Naive thymus-derived CD8-positive, alpha-beta T cell (primary cell): Measurements from ENCODE around the gene PNMA6E. TPM values are rescaled to one million over a fixed set of nuclear protein-coding genes. Genes with fewer than 3 reads are reported as not detected.
A peak's percentile ranks its signal among the peaks of the same experiment; 100 is the strongest.
"Not testable (repeated sequence)": the region's sequence is repeated elsewhere in the genome, so short reads cannot be mapped to it uniquely, and the experiment has no call there.

Experiments
- ATAC-seq, 2 donors: fragments of 150-1000 bp; cut with Tn5 transposase in 1 of 2; sonication (Bioruptor Pico), chemical (Tn5 transposase) in 1 of 2; 1 replicate in 1 of 2; 2 replicates in 1 of 2; pipeline ENCODE4 v1.10.0; 2021; ENCODE audit warnings: mild to moderate bottlenecking in 2 of 2, moderate library complexity in 2 of 2
- POLR2A ChIA-PET: fragments of 350-600 bp; sonication (Branson Sonifier 250); formaldehyde crosslinking; loops from one replicate; lab custom pipeline; 2021; ENCODE audit warnings: antibody characterized with exemption; lab: Charles Lee
- DNase-seq, 10 donors: peaks; one replicate each; pipeline versions ENCODE4 v3.0.0 to v3.0.0-alpha.2; 2020 to 2022
- H3K27ac Mint-ChIP-seq, 10 donors: one replicate each; pipeline ENCODE4 v1.8.0; 2020 to 2022; ENCODE audit warnings: mild to moderate bottlenecking in 10 of 10, mixed read lengths in 10 of 10, moderate library complexity in 4 of 10, inconsistent platforms in 1 of 10
- H3K27me3 Mint-ChIP-seq, 5 donors: one replicate each; pipeline ENCODE4 v1.8.0; 2021 to 2022; ENCODE audit warnings: mixed read lengths in 5 of 5
- H3K36me3 Mint-ChIP-seq, 3 donors: one replicate each; pipeline ENCODE4 v1.8.0; 2020 to 2022; ENCODE audit warnings: mixed read lengths in 3 of 3, mild to moderate bottlenecking in 2 of 3, inconsistent platforms in 1 of 3
- H3K4me1 Mint-ChIP-seq, 4 donors: one replicate each; pipeline ENCODE4 v1.8.0; 2021 to 2022; ENCODE audit warnings: mixed read lengths in 4 of 4
- H3K4me3 Mint-ChIP-seq, 10 donors: one replicate each; pipeline ENCODE4 v1.8.0; 2020 to 2022; ENCODE audit warnings: mild to moderate bottlenecking in 10 of 10, mixed read lengths in 10 of 10, moderate library complexity in 6 of 10, inconsistent platforms in 1 of 10
- H3K9me3 Mint-ChIP-seq, 9 donors: one replicate each; pipeline ENCODE4 v1.8.0; 2020 to 2022; ENCODE audit warnings: mixed read lengths in 9 of 9, mild to moderate bottlenecking in 3 of 9, inconsistent platforms in 1 of 9, moderate library complexity in 1 of 9
- polyA plus RNA-seq, 3 donors: library from polyadenylated mRNA; unstranded; fragments of 300-500 nt; fragmentation: Illumina TruSeq; gene quantifications; one replicate each; pipeline ENCODE4 v1.2.3, GENCODE V29; 2021
- total RNA-seq, 8 experiments: library from RNA in 2 of 8; stranded (reverse) in 2 of 8; gene quantifications; one replicate each; pipeline ENCODE4 v1.2.3 and lab custom pipeline; 2021 to 2026

Gene PNMA6E
- total and polyA plus RNA-seq, 5 experiments from 2014 or later, result not detected

- H3K36me3 Mint-ChIP-seq, POLR2A ChIA-PET, H3K27me3 Mint-ChIP-seq, H3K4me1 Mint-ChIP-seq, DNase-seq, H3K4me3 Mint-ChIP-seq, H3K27ac Mint-ChIP-seq, ATAC-seq, H3K9me3 Mint-ChIP-seq: not testable (repeated sequence)
Measured at GRCh38 chrX:153384973-153385372, 16.2 kb downstream of the PNMA6E start.

GRCh38 chrX:153384390-153384789 lies 16.8 kb downstream of the PNMA6E start:
- no peaks in the 10 kb centered on the region for H3K36me3 Mint-ChIP-seq
- H3K27ac Mint-ChIP-seq, result no peak overlapping the region
- H3K4me1 Mint-ChIP-seq, result peaks cover 0 to 1% (median 0%) of the 10 kb centered on the region in 4 donors
- DNase-seq (no peak), ATAC-seq (no peak)
- POLR2A ChIA-PET, result no interaction called here
- no peak overlapping the region for H3K4me3 Mint-ChIP-seq
- no peaks in the 10 kb centered on the region for H3K27me3 Mint-ChIP-seq
- H3K9me3 Mint-ChIP-seq, result no peaks in the 10 kb centered on the region

- no peaks in the 10 kb centered on the region for H3K27me3 Mint-ChIP-seq
- no peaks in the 10 kb centered on the region for H3K9me3 Mint-ChIP-seq
- ATAC-seq (no peak), DNase-seq (no peak)
- H3K4me1 Mint-ChIP-seq, result peaks cover 0 to 1% (median 0%) of the 10 kb centered on the region in 4 donors
- POLR2A ChIA-PET, result no interaction called here
- H3K36me3 Mint-ChIP-seq, result no peaks in the 10 kb centered on the region
- H3K4me3 Mint-ChIP-seq, result no peak overlapping the region
- no peak overlapping the region for H3K27ac Mint-ChIP-seq
Measured at GRCh38 chrX:153382563-153383482, 18.3 kb downstream of the PNMA6E start.

GRCh38 chrX:153381684-153382532 lies 19.2 kb downstream of the PNMA6E start:
- Mint-ChIP-seq H3K4me1 (peaks cover 0 to 1% (median 0%) of the 10 kb centered on the region in 4 donors), H3K27me3 (no peaks in the 10 kb centered on the region), H3K4me3 (no peak overlapping the region), H3K9me3 (no peaks in the 10 kb centered on the region), H3K27ac (peak overlapping the region in 1 of 10 donors; percentile 23), H3K36me3 (no peaks in the 10 kb centered on the region)
- POLR2A ChIA-PET, result no interaction called here
- ATAC-seq, result peak; percentile 42 to 59
- DNase-seq, result peak in 4 of 10 donors; percentile 2 to 35 (median 19)

- Mint-ChIP-seq H3K4me3 (no peak overlapping the region), H3K36me3 (no peaks in the 10 kb centered on the region), H3K27ac (no peak overlapping the region), H3K27me3 (no peaks in the 10 kb centered on the region), H3K4me1 (peaks cover 0 to 1% (median 0%) of the 10 kb centered on the region in 4 donors), H3K9me3 (no peaks in the 10 kb centered on the region)
- no peak for ATAC-seq
- no peak for DNase-seq
- POLR2A ChIA-PET, result no interaction called here
Measured at GRCh38 chrX:153380691-153381090, 20.5 kb downstream of the PNMA6E start.

- no peaks in the 10 kb centered on the region for H3K9me3 Mint-ChIP-seq
- H3K27ac Mint-ChIP-seq, result peak overlapping the region in 1 of 10 donors; percentile 9
- POLR2A ChIA-PET, result no interaction called here
- H3K4me3 Mint-ChIP-seq, result no peak overlapping the region
- peaks cover 0 to 1% (median 0%) of the 10 kb centered on the region in 4 donors for H3K4me1 Mint-ChIP-seq
- H3K36me3 Mint-ChIP-seq, result no peaks in the 10 kb centered on the region
- no peak for ATAC-seq
- H3K27me3 Mint-ChIP-seq, result no peaks in the 10 kb centered on the region
- no peak for DNase-seq
Measured at GRCh38 chrX:153379971-153380581, 21.1 kb downstream of the PNMA6E start.

- ATAC-seq (no peak), DNase-seq (no peak)
- POLR2A ChIA-PET, result no interaction called here
- H3K9me3 Mint-ChIP-seq, result no peaks in the 10 kb centered on the region
- peaks cover 0 to 1% (median 0%) of the 10 kb centered on the region in 4 donors for H3K4me1 Mint-ChIP-seq
- no peak overlapping the region for H3K4me3 Mint-ChIP-seq
- no peaks in the 10 kb centered on the region for H3K27me3 Mint-ChIP-seq
- H3K36me3 Mint-ChIP-seq, result no peaks in the 10 kb centered on the region
- no peak overlapping the region for H3K27ac Mint-ChIP-seq
Measured at GRCh38 chrX:153379508-153379907, 21.6 kb downstream of the PNMA6E start.

- POLR2A ChIA-PET, result no interaction called here
- ATAC-seq, result no peak
- H3K27me3 Mint-ChIP-seq, result no peaks in the 10 kb centered on the region
- H3K4me1 Mint-ChIP-seq, result peaks cover 0 to 1% (median 0%) of the 10 kb centered on the region in 4 donors
- H3K4me3 Mint-ChIP-seq, result no peak overlapping the region
- H3K27ac Mint-ChIP-seq, result peak overlapping the region in 1 of 10 donors; percentile 29
- no peaks in the 10 kb centered on the region for H3K9me3 Mint-ChIP-seq
- DNase-seq, result no peak
- H3K36me3 Mint-ChIP-seq, result no peaks in the 10 kb centered on the region
Measured at GRCh38 chrX:153378607-153379006, 22.5 kb downstream of the PNMA6E start.

- no peak for ATAC-seq
- no peak for DNase-seq
- POLR2A ChIA-PET, result no interaction called here
Measured at GRCh38 chrX:153377727-153378126, 23.4 kb downstream of the PNMA6E start.

GRCh38 chrX:153375571-153375970 lies 25.6 kb downstream of the PNMA6E start:
- peaks cover 0 to 2% (median 0%) of the 10 kb centered on the region in 5 donors for H3K27me3 Mint-ChIP-seq
- H3K27ac Mint-ChIP-seq, result no peak overlapping the region
- H3K4me1 Mint-ChIP-seq, result peaks cover 0 to 1% (median 0%) of the 10 kb centered on the region in 4 donors
- POLR2A ChIA-PET, result no interaction called here
- H3K4me3 Mint-ChIP-seq, result no peak overlapping the region
- ATAC-seq, result no peak
- no peak for DNase-seq
- no peaks in the 10 kb centered on the region for H3K36me3 Mint-ChIP-seq
- no peaks in the 10 kb centered on the region for H3K9me3 Mint-ChIP-seq

More at GRCh38 chrX:153377727-153378126, 23.4 kb downstream of the PNMA6E start:
- H3K36me3 Mint-ChIP-seq, result no peaks in the 10 kb centered on the region
- no peak overlapping the region for H3K27ac Mint-ChIP-seq
- no peaks in the 10 kb centered on the region for H3K9me3 Mint-ChIP-seq
- no peak overlapping the region for H3K4me3 Mint-ChIP-seq
- H3K27me3 Mint-ChIP-seq, result no peaks in the 10 kb centered on the region
- H3K4me1 Mint-ChIP-seq, result peaks cover 0 to 1% (median 0%) of the 10 kb centered on the region in 4 donors

- no peaks in the 10 kb centered on the region for H3K9me3 Mint-ChIP-seq
- H3K4me1 Mint-ChIP-seq, result no peaks in the 10 kb centered on the region
- H3K36me3 Mint-ChIP-seq, result no peaks in the 10 kb centered on the region
- no peak overlapping the region for H3K4me3 Mint-ChIP-seq
- H3K27me3 Mint-ChIP-seq, result peaks cover 0 to 3% (median 0%) of the 10 kb centered on the region in 5 donors
- H3K27ac Mint-ChIP-seq, result peak overlapping the region in 1 of 10 donors; percentile 27
- ATAC-seq (no peak), DNase-seq (no peak)
- POLR2A ChIA-PET, result no interaction called here
Measured at GRCh38 chrX:153374426-153374825, 26.7 kb downstream of the PNMA6E start.

- POLR2A ChIA-PET, result no interaction called here
- ATAC-seq, result no peak
- no peaks in the 10 kb centered on the region for H3K9me3 Mint-ChIP-seq
Measured at GRCh38 chrX:153372949-153373348, 28.2 kb downstream of the PNMA6E start.

More at GRCh38 chrX:153372949-153373348, 28.2 kb downstream of the PNMA6E start:
- Mint-ChIP-seq H3K27me3 (peaks cover 0 to 3% (median 0%) of the 10 kb centered on the region in 5 donors), H3K27ac (no peak overlapping the region), H3K36me3 (no peaks in the 10 kb centered on the region), H3K4me1 (no peaks in the 10 kb centered on the region), H3K4me3 (no peak overlapping the region)
- no peak for DNase-seq
